GM19351 (cell line): ENCODE data around the gene SRPRB.

ENCODE experiments used
- ATAC-seq: cut with Tn5 transposase; IDR thresholded peaks from one replicate; pipeline ENCODE4 v1.9.1; 2021; ENCODE audit warnings: mild to moderate bottlenecking, moderate library complexity; ENCODE audit not compliant: unreplicated experiment

The SRPRB gene

GRCh38 chr3:133825969-133826727 lies 20.5 kb downstream of the SRPRB start:
- no peak for ATAC-seq

GRCh38 chr3:133827136-133827535 lies 21.5 kb downstream of the SRPRB start:
- no peak for ATAC-seq

DNA sequence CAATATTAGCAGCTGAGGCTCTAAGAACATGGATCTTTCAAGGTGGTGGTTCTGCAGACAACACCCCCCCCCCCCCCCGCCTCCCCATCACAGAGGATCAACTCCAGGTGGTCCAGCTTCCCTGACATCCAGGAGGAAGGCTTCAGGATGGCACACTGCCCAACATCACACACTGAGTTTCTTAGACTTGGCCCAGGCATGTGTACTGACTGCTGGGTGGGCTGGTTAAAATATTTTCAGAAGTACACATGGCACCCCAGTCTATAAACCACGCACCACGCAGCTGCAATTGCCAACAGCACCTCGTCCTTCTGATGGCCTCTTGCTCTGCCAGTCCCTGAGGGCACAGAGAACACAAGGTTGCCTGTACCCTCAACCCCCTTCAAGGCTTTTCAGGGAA lies 22.1 kb downstream of the SRPRB start:
- ATAC-seq: no peak

- no peak for ATAC-seq
Measured at GRCh38 chr3:133828576-133829309, 23.1 kb downstream of the SRPRB start.

GRCh38 chr3:133829310-133829707 lies 23.7 kb downstream of the SRPRB start:
- ATAC-seq: no peak

- ATAC-seq: no peak
Measured at GRCh38 chr3:133830071-133830470, 24.5 kb downstream of the SRPRB start.

DNA sequence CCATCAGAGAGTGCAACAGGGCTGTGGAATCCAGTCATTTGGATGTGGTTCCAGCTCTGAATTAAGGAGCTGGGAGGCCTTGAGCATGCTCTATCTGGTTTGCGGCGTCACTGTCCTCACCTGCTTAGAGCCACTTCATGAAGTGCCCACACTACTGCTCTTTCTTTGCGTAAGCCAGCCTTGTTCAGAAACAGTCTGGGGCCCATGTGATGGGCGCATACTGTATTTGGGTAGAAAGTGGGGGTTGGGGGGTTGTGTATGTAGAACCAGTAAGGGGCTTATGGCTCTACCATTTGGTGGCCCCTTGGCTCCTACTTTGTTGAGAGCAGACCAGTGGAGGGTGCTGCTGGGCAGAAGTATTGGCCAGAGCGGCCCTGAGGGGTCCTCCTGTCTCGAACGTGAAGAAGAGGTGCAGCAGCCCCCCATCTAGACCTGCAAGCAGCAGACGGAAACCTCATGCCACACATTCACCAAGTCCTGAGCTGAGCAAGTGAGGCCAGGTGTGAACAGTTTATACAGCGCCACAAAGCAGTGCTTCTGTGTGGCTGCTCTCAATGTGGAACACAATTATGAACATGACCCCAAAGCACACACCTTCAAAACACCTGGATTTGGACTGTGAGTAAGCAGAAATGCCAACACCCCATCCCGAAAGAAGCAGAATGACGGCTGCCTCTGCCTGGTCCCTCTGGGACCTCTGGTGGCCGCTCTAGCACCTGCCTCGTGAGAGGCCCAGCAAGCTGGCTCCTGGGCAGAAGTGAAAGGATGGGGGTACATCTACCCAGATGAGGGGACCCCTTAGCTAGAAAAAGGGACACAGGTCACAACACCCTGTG lies 26.6 kb downstream of the SRPRB start:
- peak; percentile 72 for ATAC-seq

DNA sequence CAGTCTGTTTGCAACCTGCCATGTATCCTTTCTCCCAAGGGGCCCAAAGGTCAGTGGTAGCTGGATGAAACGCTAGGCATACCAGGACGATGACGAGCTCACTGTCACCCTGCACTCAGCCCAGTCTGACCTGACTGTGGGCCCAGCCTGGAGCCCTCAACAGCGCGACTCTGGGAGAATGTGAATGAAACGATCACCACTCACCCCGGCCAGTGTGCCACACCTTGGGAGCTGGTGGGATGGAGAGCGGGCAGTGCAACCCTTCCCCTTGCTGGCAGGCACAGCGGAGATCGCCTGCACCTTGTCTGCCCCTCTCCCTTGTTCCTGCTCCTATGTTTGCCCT lies 27.2 kb downstream of the SRPRB start:
- ATAC-seq: no peak

- no peak for ATAC-seq
Measured at GRCh38 chr3:133833267-133833666, 27.7 kb downstream of the SRPRB start.

- ATAC-seq: no peak
Measured at GRCh38 chr3:133833880-133834620, 28.4 kb downstream of the SRPRB start.

DNA sequence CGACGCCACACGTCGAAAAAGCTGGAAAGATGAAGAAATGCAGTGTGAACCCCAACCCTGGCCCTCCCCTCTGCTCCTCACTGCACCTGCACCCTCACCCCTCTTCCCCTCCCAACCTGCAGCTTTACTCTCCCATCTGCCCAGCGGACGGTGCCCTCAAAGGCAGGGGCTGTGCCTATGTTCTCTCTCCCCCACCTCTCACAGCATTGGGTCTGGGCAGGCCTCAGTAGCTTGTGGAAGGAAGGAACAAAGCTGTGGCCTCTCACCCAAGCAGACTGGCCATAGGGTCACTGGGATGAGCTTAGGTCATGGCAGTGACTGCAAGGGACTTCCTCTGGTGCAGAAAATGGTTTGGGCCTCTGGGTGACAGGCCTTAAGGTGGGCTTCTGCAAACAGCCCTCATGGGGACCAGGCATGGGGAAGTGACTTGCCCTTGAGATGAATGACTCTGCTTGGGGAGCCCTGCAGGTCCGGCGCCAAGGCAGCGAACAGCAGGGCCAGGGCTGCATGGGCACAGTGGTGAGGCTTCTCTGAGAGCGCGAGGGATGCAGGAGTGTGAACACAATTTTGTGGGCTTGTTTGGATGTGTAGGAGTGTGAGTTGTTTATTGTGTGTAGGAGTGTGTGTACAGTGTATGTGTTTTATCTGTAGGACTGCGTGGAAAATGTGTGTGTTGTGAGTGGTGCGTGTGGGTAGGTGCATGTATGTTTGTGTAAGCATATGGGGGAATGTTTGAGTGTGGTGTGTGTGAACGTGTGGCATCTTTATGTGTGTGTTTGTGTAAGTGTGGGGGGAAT lies 29.2 kb downstream of the SRPRB start:
- ATAC-seq: no peak

DNA sequence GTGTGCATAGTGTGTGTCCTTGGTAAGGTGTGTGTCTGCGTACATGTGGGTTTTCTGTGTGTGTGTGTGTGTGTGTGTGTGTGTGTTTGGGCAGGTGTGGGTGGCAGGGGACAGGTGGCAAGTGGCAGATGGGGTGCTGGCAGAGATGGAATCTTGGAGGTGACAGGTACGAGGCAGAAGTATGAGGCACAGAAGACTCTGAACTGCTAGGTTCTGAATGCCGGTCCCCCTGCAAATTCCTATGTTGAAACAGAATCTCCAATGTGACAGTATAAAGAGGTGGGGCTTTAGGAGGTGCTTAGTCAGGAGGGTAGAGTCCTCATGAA lies 29.8 kb downstream of the SRPRB start:
- ATAC-seq: no peak

DNA sequence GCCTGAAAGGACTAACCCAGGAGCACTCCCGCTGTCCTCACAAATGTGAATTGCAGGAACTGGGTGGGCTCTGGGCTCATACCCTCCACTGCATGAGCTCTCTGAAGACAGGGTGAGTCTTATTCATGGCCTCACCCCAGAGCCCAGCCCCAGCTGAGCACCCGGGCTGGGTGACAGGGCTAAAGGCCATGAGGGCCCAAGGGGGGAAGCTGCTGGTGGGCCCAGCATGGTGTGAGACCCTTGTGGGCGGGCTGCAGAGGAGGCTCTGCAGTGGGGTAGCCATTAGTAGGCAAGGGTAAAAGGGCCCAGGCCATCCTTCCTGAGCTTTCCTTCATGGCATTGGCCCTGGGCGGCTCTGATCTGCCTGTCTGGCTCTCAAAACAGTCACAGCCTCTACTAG lies 30.3 kb downstream of the SRPRB start:
- no peak for ATAC-seq

- no peak for ATAC-seq
Measured at GRCh38 chr3:133836497-133837158, 31.0 kb downstream of the SRPRB start.

DNA sequence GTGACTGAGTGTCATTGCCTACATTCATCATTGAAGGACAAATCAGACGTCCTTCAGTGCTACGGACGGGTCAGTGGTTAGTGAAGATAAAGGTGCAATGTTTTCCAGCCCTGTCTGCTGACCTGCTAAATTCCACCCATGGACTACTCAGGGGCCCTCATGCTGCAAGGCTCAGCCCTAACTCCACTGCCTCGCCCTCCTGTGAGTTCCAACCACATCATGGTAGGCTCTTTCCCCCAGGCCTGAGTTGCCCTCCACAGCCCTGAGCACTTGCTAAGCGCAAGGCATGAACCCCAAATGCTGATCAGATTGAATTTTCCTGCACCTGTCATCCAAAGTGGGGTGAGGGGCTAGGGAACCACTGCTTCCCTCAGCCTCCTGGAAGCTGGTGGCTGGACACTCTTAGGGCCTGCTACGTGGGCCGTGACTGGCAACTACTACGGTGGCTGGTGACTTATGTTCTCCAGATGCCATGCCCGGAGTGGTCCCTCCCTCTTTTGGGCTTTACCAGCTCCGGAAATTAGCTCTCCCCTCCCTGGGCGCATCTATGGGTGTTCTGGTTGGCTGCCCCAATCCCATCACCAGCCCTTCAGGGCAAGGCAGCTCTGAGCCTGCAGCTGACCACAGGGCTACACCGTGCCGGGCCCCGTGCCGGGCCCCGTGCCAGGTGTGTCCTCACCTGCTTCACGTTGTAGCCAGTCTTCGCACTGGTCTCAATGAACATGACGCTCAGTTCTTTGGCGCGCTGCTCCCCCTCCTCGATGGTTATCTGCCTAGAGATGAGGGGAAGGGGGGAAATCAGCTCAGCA lies 32.1 kb downstream of the SRPRB start:
- no peak for ATAC-seq

- ATAC-seq: no peak
Measured at GRCh38 chr3:133838296-133838789, 32.7 kb downstream of the SRPRB start.

GRCh38 chr3:133838916-133839800 lies 33.5 kb downstream of the SRPRB start:
- no peak for ATAC-seq
